DOHH2 (cell line): ENCODE results near the gene RPL13A.

Source experiments
- H3F3A ChIP-seq: fragments of 200-600 bp; sonication (generic), shearing (Covaris generic); 2 replicates; pipeline ENCODE4 v1.6.0; 2016; ENCODE audit warnings: antibody characterized with exemption, mild to moderate bottlenecking; ENCODE audit not compliant: control insufficient read depth, insufficient read depth
- H3K27ac ChIP-seq: fragments of 200-600 bp; sonication (generic); 2 replicates; pipeline ENCODE4 v1.5.1; 2014; ENCODE audit warnings: low read depth, mild to moderate bottlenecking, low read length, moderate library complexity
- H3K27me3 ChIP-seq: fragments of 200-600 bp; sonication (generic); 2 replicates; pipeline ENCODE4 v1.6.1; 2014; ENCODE audit warnings: mild to moderate bottlenecking, low read length, mixed read lengths; ENCODE audit not compliant: control insufficient read depth
- H3K36me3 ChIP-seq: fragments of 200-600 bp; sonication (generic); 2 replicates; pipeline ENCODE4 v1.6.1; 2014; ENCODE audit warnings: mild to moderate bottlenecking, low read length, moderate library complexity, mixed read lengths; ENCODE audit not compliant: control insufficient read depth
- H3K4me1 ChIP-seq: fragments of 200-600 bp; sonication (generic); 2 replicates; pipeline ENCODE4 v1.6.1; 2014; ENCODE audit warnings: mild to moderate bottlenecking, low read length, mixed read lengths; ENCODE audit not compliant: control insufficient read depth
- H3K4me2 ChIP-seq: fragments of 200-600 bp; sonication (generic); 2 replicates; pipeline ENCODE4 v1.6.0; 2014; ENCODE audit warnings: mild to moderate bottlenecking, low read length, moderate library complexity
- H3K4me3 ChIP-seq: fragments of 200-600 bp; sonication (generic); 2 replicates; pipeline ENCODE4 v1.5.1; 2014; ENCODE audit warnings: mild to moderate bottlenecking, low read length, mixed read lengths
- H3K79me2 ChIP-seq: fragments of 200-600 bp; sonication (generic); 2 replicates; pipeline ENCODE4 v1.6.1; 2014; ENCODE audit warnings: mild to moderate bottlenecking, low read length, mixed read lengths; ENCODE audit not compliant: control insufficient read depth
- H3K9me2 ChIP-seq: fragments of 200-600 bp; sonication (generic); replicated peaks from 2 replicates; pipeline ENCODE4 v1.6.1; 2014; ENCODE audit warnings: mild to moderate bottlenecking, low read length, mixed read lengths; ENCODE audit not compliant: control insufficient read depth
- H3K9me3 ChIP-seq: fragments of 200-600 bp; sonication (generic); 2 replicates; pipeline ENCODE4 v1.6.1; 2014; ENCODE audit warnings: antibody characterized with exemption, low read length, mixed read lengths; ENCODE audit not compliant: control insufficient read depth, insufficient read depth
- H4K20me1 ChIP-seq: fragments of 200-600 bp; sonication (generic); 2 replicates; pipeline ENCODE4 v1.6.0; 2014; ENCODE audit warnings: low read depth, mild to moderate bottlenecking, antibody characterized with exemption, low read length, moderate library complexity; ENCODE audit not compliant: control insufficient read depth, insufficient read depth
- EZH2phosphoT487 ChIP-seq: fragments of 200-600 bp; sonication (generic); IDR thresholded peaks from 2 replicates; pipeline ENCODE4 v1.6.1; 2017; ENCODE audit warnings: borderline replicate concordance, mild to moderate bottlenecking, antibody characterized with exemption, low read length, moderate library complexity, mixed read lengths
- TF ChIP-seq, protein P1 (sequence below): fragments of 200-600 bp; sonication (generic); IDR thresholded peaks from one replicate; pipeline ENCODE4 v1.5.1; 2014; ENCODE audit warnings: antibody characterized with exemption, mild to moderate bottlenecking, low read depth, low read length; ENCODE audit not compliant: poor library complexity, severe bottlenecking

The RPL13A gene

DNA sequence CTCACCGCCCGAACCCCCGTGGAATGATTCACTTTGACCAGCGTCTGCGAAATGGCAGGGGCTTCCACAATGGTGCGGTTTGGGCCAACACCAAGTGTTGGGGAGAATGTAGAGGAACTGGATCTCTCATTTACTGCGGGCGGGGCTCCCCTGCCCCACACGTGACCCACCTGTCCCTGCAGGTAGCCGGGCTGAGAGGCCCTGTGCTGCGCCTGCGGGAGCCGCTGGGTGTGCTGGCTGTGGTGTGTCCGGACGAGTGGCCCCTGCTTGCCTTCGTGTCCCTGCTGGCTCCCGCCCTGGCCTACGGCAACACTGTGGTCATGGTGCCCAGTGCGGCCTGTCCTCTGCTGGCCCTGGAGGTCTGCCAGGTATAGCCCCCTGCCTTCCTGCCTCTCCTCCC lies 19.2 kb upstream of the RPL13A start:
- Histone ChIP-seq H3K4me2 (no peak overlapping the region), H3K4me3 (no peak overlapping the region), H3F3A (peaks cover 4% of the 10 kb centered on the region; the same call in 1 of the 2 replicates), H3K4me1 (peaks cover 33% of the 10 kb centered on the region), H3K27me3 (no peaks in the 10 kb centered on the region), H3K79me2 (no peaks in the 10 kb centered on the region), H4K20me1 (no peaks in the 10 kb centered on the region), H3K36me3 (peaks cover 51% of the 10 kb centered on the region), H3K27ac (no peak overlapping the region), H3K9me3 (no peaks in the 10 kb centered on the region), H3K9me2 (no peaks in the 10 kb centered on the region)
- TF ChIP-seq EZH2phosphoT487, result no peak
- TF ChIP-seq, protein P1, sequence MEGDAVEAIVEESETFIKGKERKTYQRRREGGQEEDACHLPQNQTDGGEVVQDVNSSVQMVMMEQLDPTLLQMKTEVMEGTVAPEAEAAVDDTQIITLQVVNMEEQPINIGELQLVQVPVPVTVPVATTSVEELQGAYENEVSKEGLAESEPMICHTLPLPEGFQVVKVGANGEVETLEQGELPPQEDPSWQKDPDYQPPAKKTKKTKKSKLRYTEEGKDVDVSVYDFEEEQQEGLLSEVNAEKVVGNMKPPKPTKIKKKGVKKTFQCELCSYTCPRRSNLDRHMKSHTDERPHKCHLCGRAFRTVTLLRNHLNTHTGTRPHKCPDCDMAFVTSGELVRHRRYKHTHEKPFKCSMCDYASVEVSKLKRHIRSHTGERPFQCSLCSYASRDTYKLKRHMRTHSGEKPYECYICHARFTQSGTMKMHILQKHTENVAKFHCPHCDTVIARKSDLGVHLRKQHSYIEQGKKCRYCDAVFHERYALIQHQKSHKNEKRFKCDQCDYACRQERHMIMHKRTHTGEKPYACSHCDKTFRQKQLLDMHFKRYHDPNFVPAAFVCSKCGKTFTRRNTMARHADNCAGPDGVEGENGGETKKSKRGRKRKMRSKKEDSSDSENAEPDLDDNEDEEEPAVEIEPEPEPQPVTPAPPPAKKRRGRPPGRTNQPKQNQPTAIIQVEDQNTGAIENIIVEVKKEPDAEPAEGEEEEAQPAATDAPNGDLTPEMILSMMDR, result no peak

DNA sequence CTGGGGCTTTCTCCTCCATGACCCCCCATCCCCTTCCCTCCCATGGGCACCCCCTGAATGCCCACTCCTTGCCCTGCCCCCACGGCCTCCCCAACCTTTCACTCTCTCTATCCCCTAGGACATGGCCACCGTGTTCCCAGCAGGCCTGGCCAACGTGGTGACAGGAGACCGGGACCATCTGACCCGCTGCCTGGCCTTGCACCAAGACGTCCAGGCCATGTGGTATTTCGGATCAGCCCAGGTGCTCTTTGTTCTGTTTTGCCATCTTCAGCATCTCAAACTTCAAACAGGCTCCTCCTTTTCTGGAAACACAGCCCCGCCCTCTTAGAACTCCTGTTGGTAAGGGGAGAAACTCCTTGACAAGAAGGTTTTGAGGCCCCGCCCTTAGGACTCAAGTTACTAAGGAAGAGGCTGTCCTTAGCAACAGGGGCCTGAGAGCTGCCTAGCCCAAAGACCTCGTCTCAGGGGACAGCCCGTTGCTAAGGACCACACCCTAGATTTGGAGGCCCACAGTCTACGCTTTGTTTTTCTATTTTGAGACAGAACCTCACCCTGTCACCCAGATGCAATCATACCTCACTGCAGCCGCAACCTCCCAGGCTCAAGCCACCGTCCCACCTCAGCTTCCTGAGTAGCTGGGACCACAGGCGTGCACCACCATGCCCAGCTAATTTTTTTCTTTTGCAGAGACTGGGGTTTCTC lies 18.5 kb upstream of the RPL13A start:
- TF ChIP-seq, protein P1, result no peak
- TF ChIP-seq EZH2phosphoT487, result no peak
- Histone ChIP-seq H3K9me3 (no peaks in the 10 kb centered on the region), H3K27ac (peak overlapping the region; percentile 39), H3K27me3 (no peaks in the 10 kb centered on the region), H3K9me2 (no peaks in the 10 kb centered on the region), H3K4me3 (no peak overlapping the region), H4K20me1 (no peaks in the 10 kb centered on the region), H3K4me1 (peaks cover 40% of the 10 kb centered on the region), H3K4me2 (peak overlapping the region; percentile 39), H3K79me2 (no peaks in the 10 kb centered on the region), H3K36me3 (peaks cover 48% of the 10 kb centered on the region), H3F3A (peaks cover 4% of the 10 kb centered on the region; the same call in 1 of the 2 replicates)

DNA sequence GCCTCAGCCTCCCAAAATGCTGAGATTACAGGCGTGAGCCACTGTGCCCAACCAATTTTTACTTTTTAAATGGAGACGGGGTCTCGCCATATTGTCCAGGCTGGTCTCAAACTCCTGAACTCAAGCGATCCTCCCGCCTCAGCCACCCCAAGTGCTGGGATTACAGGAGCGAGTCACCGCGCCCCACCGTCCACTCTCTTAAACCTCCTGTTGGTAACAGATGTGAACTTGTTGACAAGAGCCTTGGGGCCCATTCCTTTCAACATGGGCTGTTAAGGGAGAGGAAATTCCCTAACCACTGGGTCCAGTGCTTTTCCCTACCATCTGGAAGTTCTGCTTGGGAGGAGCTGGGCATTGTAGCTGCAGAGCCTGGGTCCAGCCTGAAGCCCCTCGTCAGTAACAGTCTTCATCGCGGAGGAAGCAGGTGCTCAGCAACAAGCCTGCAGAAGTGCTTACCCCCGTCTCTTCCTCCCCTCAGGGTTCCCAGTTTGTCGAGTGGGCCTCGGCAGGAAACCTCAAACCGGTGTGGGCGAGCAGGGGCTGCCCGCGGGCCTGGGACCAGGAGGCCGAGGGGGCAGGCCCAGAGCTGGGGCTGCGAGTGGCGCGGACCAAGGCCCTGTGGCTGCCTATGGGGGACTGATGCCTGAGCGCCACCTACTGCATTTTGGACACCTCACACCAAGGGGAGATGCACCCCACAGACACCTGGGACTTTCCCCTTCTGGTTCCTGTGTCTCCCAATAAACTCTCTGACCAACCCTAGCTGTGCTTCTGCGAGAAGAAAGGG lies 17.4 kb upstream of the RPL13A start:
- TF ChIP-seq, protein P1, result peak; percentile 71
- no peak for TF ChIP-seq EZH2phosphoT487
- Histone ChIP-seq H3K4me2 (peak overlapping the region; percentile 18), H3K9me3 (no peaks in the 10 kb centered on the region), H3K4me3 (no peak overlapping the region), H3K79me2 (no peaks in the 10 kb centered on the region), H3K27me3 (peaks cover 6% of the 10 kb centered on the region), H3K27ac (peak overlapping the region; percentile 39), H3K9me2 (no peaks in the 10 kb centered on the region), H3K4me1 (peaks cover 50% of the 10 kb centered on the region), H4K20me1 (no peaks in the 10 kb centered on the region), H3K36me3 (peaks cover 37% of the 10 kb centered on the region), H3F3A (peaks cover 4% of the 10 kb centered on the region; the same call in 1 of the 2 replicates)
